H9 (cell line): ENCODE measurements around the gene LIG3. TPM values are rescaled to one million over a fixed set of nuclear protein-coding genes. Genes with fewer than 3 reads are reported as not detected.

ENCODE experiments used
- DNase-seq: peaks from one replicate; pipeline ENCODE4 v3.0.0-alpha.2; 2017
- H2AFZ ChIP-seq: one replicate; pipeline ENCODE4 v1.6.1; 2013; ENCODE audit warnings: mild to moderate bottlenecking, low read length, control low read depth, moderate library complexity
- H2AK5ac ChIP-seq: 2 replicates; pipeline ENCODE4 v1.6.1; 2013; ENCODE audit warnings: low read length, control low read depth, mixed read lengths; ENCODE audit not compliant: insufficient read length
- H2BK120ac ChIP-seq: one replicate; pipeline ENCODE4 v1.6.1; 2013; ENCODE audit warnings: low read depth, mild to moderate bottlenecking, low read length, control low read depth, inconsistent platforms; ENCODE audit not compliant: poor library complexity, severe bottlenecking
- H2BK12ac ChIP-seq: 2 replicates; pipeline ENCODE4 v1.6.1; 2013; ENCODE audit warnings: low read length, control low read depth, mixed read lengths, low read depth; ENCODE audit not compliant: insufficient read length
- H2BK15ac ChIP-seq: 2 replicates; pipeline ENCODE4 v1.6.1; 2013; ENCODE audit warnings: low read depth, low read length, control low read depth
- H2BK20ac ChIP-seq: one replicate; pipeline ENCODE4 v1.6.1; 2013; ENCODE audit warnings: low read depth, mild to moderate bottlenecking, low read length, control low read depth, inconsistent platforms; ENCODE audit not compliant: poor library complexity, severe bottlenecking
- H2BK5ac ChIP-seq: 2 replicates; pipeline ENCODE4 v1.6.1; 2013; ENCODE audit warnings: low read length, control low read depth, mixed read lengths; ENCODE audit not compliant: insufficient read length
- H3K14ac ChIP-seq: 2 replicates; pipeline ENCODE4 v1.6.1; 2013; ENCODE audit warnings: low read length, control low read depth; ENCODE audit not compliant: insufficient read depth
- H3K18ac ChIP-seq: 2 replicates; pipeline ENCODE4 v1.6.1; 2013; ENCODE audit warnings: low read depth, mild to moderate bottlenecking, mixed read lengths, low read length, control low read depth; ENCODE audit not compliant: insufficient read length
- H3K23ac ChIP-seq: 2 replicates; pipeline ENCODE4 v1.6.1; 2013; ENCODE audit warnings: low read length, control low read depth, mixed read lengths, low read depth; ENCODE audit not compliant: insufficient read length
- H3K23me2 ChIP-seq: 2 replicates; pipeline ENCODE4 v1.6.1; 2013; ENCODE audit warnings: low read depth, mild to moderate bottlenecking, mixed read lengths, low read length, control low read depth; ENCODE audit not compliant: insufficient read length, poor library complexity, severe bottlenecking
- H3K27ac ChIP-seq: 2 replicates; pipeline ENCODE4 v1.5.1; 2013; ENCODE audit warnings: low read length, control low read depth, mixed read lengths, low read depth; ENCODE audit not compliant: insufficient read length
- H3K27me3 ChIP-seq: 2 replicates; pipeline ENCODE4 v1.6.1; 2013; ENCODE audit warnings: low read length, control low read depth, inconsistent platforms; ENCODE audit not compliant: insufficient read depth
- H3K4ac ChIP-seq: 2 replicates; pipeline ENCODE4 v1.6.1; 2013; ENCODE audit warnings: low read depth, mild to moderate bottlenecking, control low read depth, inconsistent platforms, low read length, moderate library complexity
- H3K4me1 ChIP-seq: 2 replicates; pipeline ENCODE4 v1.6.1; 2013; ENCODE audit warnings: low read length, control low read depth, inconsistent platforms; ENCODE audit not compliant: insufficient read depth
- H3K4me2 ChIP-seq: 2 replicates; pipeline ENCODE4 v1.6.1; 2013; ENCODE audit warnings: low read length, control low read depth, mixed read lengths; ENCODE audit not compliant: insufficient read length, insufficient read depth
- H3K56ac ChIP-seq: 2 replicates; pipeline ENCODE4 v1.6.1; 2013; ENCODE audit warnings: low read depth, mild to moderate bottlenecking, mixed read lengths, low read length, control low read depth; ENCODE audit not compliant: insufficient read length
- H3K79me1 ChIP-seq: 2 replicates; pipeline ENCODE4 v1.6.1; 2013; ENCODE audit warnings: low read depth, mild to moderate bottlenecking, moderate library complexity, low read length, control low read depth, inconsistent platforms; ENCODE audit not compliant: insufficient read depth, poor library complexity, severe bottlenecking
- H3K79me2 ChIP-seq: 2 replicates; pipeline ENCODE4 v1.6.1; 2013; ENCODE audit warnings: low read length, control low read depth, inconsistent platforms; ENCODE audit not compliant: insufficient read depth
- H3K9ac ChIP-seq: 2 replicates; pipeline ENCODE4 v1.6.1; 2013; ENCODE audit warnings: low read length, control low read depth, mixed read lengths; ENCODE audit not compliant: insufficient read length; ENCODE audit errors: extremely low read depth
- H3K9me3 ChIP-seq: one replicate; pipeline ENCODE4 v1.6.1; 2013; ENCODE audit warnings: low read depth, low read length, inconsistent platforms; ENCODE audit not compliant: control insufficient read depth
- H3T11ph ChIP-seq: one replicate; pipeline ENCODE4 v1.6.1; 2013; ENCODE audit warnings: mild to moderate bottlenecking, low read length, control low read depth, inconsistent platforms
- H4K20me1 ChIP-seq: one replicate; pipeline ENCODE4 v1.6.1; 2013; ENCODE audit not compliant: control insufficient read depth, insufficient read length, insufficient read depth
- H4K5ac ChIP-seq: 2 replicates; pipeline ENCODE4 v1.6.1; 2013; ENCODE audit warnings: low read depth, mild to moderate bottlenecking, mixed read lengths, low read length, control low read depth; ENCODE audit not compliant: insufficient read length
- H4K8ac ChIP-seq: replicated peaks from 2 replicates; pipeline ENCODE4 v1.6.1; 2013; ENCODE audit warnings: low read length, control low read depth, mixed read lengths, low read depth; ENCODE audit not compliant: insufficient read length
- H4K91ac ChIP-seq: 2 replicates; pipeline ENCODE4 v1.6.1; 2013; ENCODE audit warnings: low read depth, mild to moderate bottlenecking, moderate library complexity, mixed read lengths, low read length, control low read depth; ENCODE audit not compliant: insufficient read length
- H3K27ac Mint-ChIP-seq, 3 experiments: 2 replicates in 2 of 3; 3 replicates in 1 of 3; pipeline ENCODE4 v1.8.0; 2020 to 2021; ENCODE audit warnings: mixed read lengths in 3 of 3, mild to moderate bottlenecking in 1 of 3, moderate library complexity in 1 of 3
- H3K27me3 Mint-ChIP-seq: 2 replicates; pipeline ENCODE4 v1.8.0; 2021; ENCODE audit warnings: low read depth, mild to moderate bottlenecking, moderate library complexity, mixed read lengths
- H3K36me3 Mint-ChIP-seq, 3 experiments: 2 replicates in 2 of 3; 3 replicates in 1 of 3; pipeline ENCODE4 v1.8.0; 2020 to 2021; ENCODE audit warnings: low read depth in 3 of 3, mixed read lengths in 3 of 3; ENCODE audit not compliant: insufficient read depth in 1 of 3
- H3K4me1 Mint-ChIP-seq, 2 experiments: 2 replicates each; pipeline ENCODE4 v1.8.0; 2020; ENCODE audit warnings: mixed read lengths in 2 of 2
- H3K4me3 Mint-ChIP-seq, 2 experiments: 2 replicates in 1 of 2; 3 replicates in 1 of 2; pipeline ENCODE4 v1.8.0; 2020 to 2021; ENCODE audit warnings: mild to moderate bottlenecking in 2 of 2, mixed read lengths in 2 of 2, moderate library complexity in 1 of 2
- H3K9me3 Mint-ChIP-seq, 2 experiments: 2 replicates in 1 of 2; 3 replicates in 1 of 2; pipeline ENCODE4 v1.8.0; 2020; ENCODE audit warnings: mild to moderate bottlenecking in 2 of 2, mixed read lengths in 2 of 2, moderate library complexity in 1 of 2
- CTCF ChIP-seq: fragments of 200-600 bp; sonication (generic); conservative IDR thresholded peaks from 3 replicates; pipeline ENCODE4 v1.8.0; 2021; ENCODE audit warnings: antibody characterized with exemption, mild to moderate bottlenecking
- WGBS: extraction: QIAGEN DNeasy Blood & Tissue Kit; methylation state at CpG from one replicate; pipeline ENCODE4 v1.1.7; 2013; ENCODE audit warnings: missing lambda C conversion rate, low lambda C conversion rate, mixed read lengths; ENCODE audit not compliant: insufficient read length; ENCODE audit errors: extremely low coverage; 5-methylcytosine and 5-hydroxymethylcytosine counted together
- total RNA-seq: library from RNA; stranded (reverse); gene quantifications from 2 replicates; pipeline ENCODE4 v1.2.1, GENCODE V29; 2021

The LIG3 gene
- total RNA-seq, 1 experiment from 2014 or later: 96.0 TPM

- WGBS: no CpG with 5 or more reads among the region's 2 CpGs
- H3K27me3 ChIP-seq: no peaks in the 10 kb centered on the region
- H3K36me3 Mint-ChIP-seq: peaks cover 51 to 98% (median 96%) of the 10 kb centered on the region in 3 experiments
These were observed 12.7 kb downstream of the LIG3 start for GRCh38 chr17:34993031-34993430.

More at GRCh38 chr17:34993031-34993430, 12.7 kb downstream of the LIG3 start:
- Histone ChIP-seq H3T11ph (no peak overlapping the region), H4K5ac (no peak overlapping the region), H3K9ac (no peak overlapping the region), H3K18ac (no peak overlapping the region), H4K20me1 (no peaks in the 10 kb centered on the region), H3K4me2 (no peak overlapping the region), H2BK5ac (no peak overlapping the region), H4K8ac (no peak overlapping the region), H3K9me3 (no peaks in the 10 kb centered on the region), H3K56ac (no peak overlapping the region), H2AFZ (no peak overlapping the region), H4K91ac (no peak overlapping the region), H2BK120ac (no peak overlapping the region), H3K27ac (no peak overlapping the region), H3K23me2 (no peaks in the 10 kb centered on the region), H3K79me1 (no peaks in the 10 kb centered on the region), H3K79me2 (no peaks in the 10 kb centered on the region), H3K4ac (no peak overlapping the region), H3K14ac (no peak overlapping the region), H3K4me1 (no peaks in the 10 kb centered on the region), H2BK20ac (no peak overlapping the region), H3K23ac (no peak overlapping the region), H2BK12ac (no peak overlapping the region), H2AK5ac (no peak overlapping the region), H2BK15ac (no peak overlapping the region)
- Mint-ChIP-seq H3K9me3 (no peaks in the 10 kb centered on the region), H3K4me1 (no peaks in the 10 kb centered on the region), H3K27me3 (no peaks in the 10 kb centered on the region; the same call in 1 of the 2 replicates), H3K27ac (no peak overlapping the region), H3K4me3 (no peak overlapping the region)
- no peak for TF ChIP-seq CTCF
- no peak for DNase-seq
